Retinal pigment epithelial cell (primary cell): ENCODE measurements around the gene ZNF3.
A peak's percentile ranks its signal among the peaks of the same experiment; 100 is the strongest.

ENCODE experiments used
- DNase-seq: peaks from one replicate; pipeline ENCODE4 v3.0.0-alpha.2; 2010; ENCODE audit warnings: low read depth
- H3K4me3 ChIP-seq: 2 replicates; pipeline ENCODE4 v1.5.1; 2011; ENCODE audit warnings: mild to moderate bottlenecking, low read length, control low read depth, moderate library complexity
- CTCF ChIP-seq: conservative IDR thresholded peaks from 2 replicates; pipeline ENCODE4 v1.5.1; 2011; ENCODE audit warnings: low read depth, low read length, control low read depth, inconsistent platforms

The ZNF3 gene

GRCh38 chr7:100126239-100126930 is 44.9 kb upstream of the ZNF3 start:
- peak overlapping the region; percentile 64 for H3K4me3 ChIP-seq
- DNase-seq, result peak; percentile 34
- peak; percentile 13 for TF ChIP-seq CTCF

- no peak overlapping the region for H3K4me3 ChIP-seq
- no peak for TF ChIP-seq CTCF
- DNase-seq, result no peak
Measured at GRCh38 chr7:100124301-100125230, 43.0 kb upstream of the ZNF3 start.

GRCh38 chr7:100122568-100122967 is 41.0 kb upstream of the ZNF3 start:
- DNase-seq, result no peak
- TF ChIP-seq CTCF, result no peak
- no peak overlapping the region for H3K4me3 ChIP-seq

- no peak for TF ChIP-seq CTCF
- no peak for DNase-seq
- H3K4me3 ChIP-seq, result no peak overlapping the region
Measured at GRCh38 chr7:100122067-100122466, 40.5 kb upstream of the ZNF3 start.

GRCh38 chr7:100120733-100121036 is 39.2 kb upstream of the ZNF3 start:
- peak overlapping the region; percentile 95 for H3K4me3 ChIP-seq
- no peak for DNase-seq
- no peak for TF ChIP-seq CTCF

- no peak for TF ChIP-seq CTCF
- H3K4me3 ChIP-seq, result peak overlapping the region; percentile 95
- no peak for DNase-seq
Measured at GRCh38 chr7:100119970-100120732, 38.6 kb upstream of the ZNF3 start.
